Type B pancreatic cell (in vitro differentiated cells): Measurements from ENCODE around the gene PPRC1. TPM values are rescaled to one million over a fixed set of nuclear protein-coding genes. Genes with fewer than 3 reads are reported as not detected.
"Not testable (repeated sequence)": the region's sequence is repeated elsewhere in the genome, so short reads cannot be mapped to it uniquely, and the experiment has no call there.

ENCODE experiments used
- DNase-seq: peaks from one replicate; pipeline ENCODE4 v3.0.0; 2021; ENCODE audit warnings: mixed read lengths; ENCODE audit not compliant: unreplicated experiment; ENCODE audit errors: extremely low spot score
- H3K27ac Mint-ChIP-seq: 2 replicates; pipeline ENCODE4 v1.8.0; 2021; ENCODE audit warnings: mild to moderate bottlenecking, mixed read lengths
- H3K27me3 Mint-ChIP-seq: 2 replicates; pipeline ENCODE4 v1.8.0; 2021; ENCODE audit warnings: mixed read lengths
- H3K36me3 Mint-ChIP-seq: 2 replicates; pipeline ENCODE4 v1.8.0; 2021; ENCODE audit warnings: mixed read lengths
- H3K4me1 Mint-ChIP-seq: one replicate; pipeline ENCODE4 v1.8.0; 2021; ENCODE audit warnings: mixed read lengths; ENCODE audit not compliant: unreplicated experiment
- H3K4me3 Mint-ChIP-seq: 2 replicates; pipeline ENCODE4 v1.8.0; 2021; ENCODE audit warnings: mild to moderate bottlenecking, mixed read lengths
- H3K9me3 Mint-ChIP-seq: 2 replicates; pipeline ENCODE4 v1.8.0; 2021; ENCODE audit warnings: mixed read lengths
- total RNA-seq: library from RNA; stranded (reverse); gene quantifications from 2 replicates; pipeline ENCODE4 v1.2.1, GENCODE V29; 2021; ENCODE audit warnings: low replicate concordance
- TF ChIP-seq, protein P1 (sequence below): fragments of 200-600 bp; sonication (generic); conservative IDR thresholded peaks from 2 replicates; pipeline ENCODE4 v1.5.0; 2021; ENCODE audit warnings: antibody characterized with exemption, mild to moderate bottlenecking

The PPRC1 gene
- total RNA-seq, 1 donor from 2014 or later, result 51.6 TPM

GRCh38 chr10:102184606-102185005 lies 51.8 kb downstream of the PPRC1 start:
- DNase-seq, result no peak
- TF ChIP-seq, protein P1, sequence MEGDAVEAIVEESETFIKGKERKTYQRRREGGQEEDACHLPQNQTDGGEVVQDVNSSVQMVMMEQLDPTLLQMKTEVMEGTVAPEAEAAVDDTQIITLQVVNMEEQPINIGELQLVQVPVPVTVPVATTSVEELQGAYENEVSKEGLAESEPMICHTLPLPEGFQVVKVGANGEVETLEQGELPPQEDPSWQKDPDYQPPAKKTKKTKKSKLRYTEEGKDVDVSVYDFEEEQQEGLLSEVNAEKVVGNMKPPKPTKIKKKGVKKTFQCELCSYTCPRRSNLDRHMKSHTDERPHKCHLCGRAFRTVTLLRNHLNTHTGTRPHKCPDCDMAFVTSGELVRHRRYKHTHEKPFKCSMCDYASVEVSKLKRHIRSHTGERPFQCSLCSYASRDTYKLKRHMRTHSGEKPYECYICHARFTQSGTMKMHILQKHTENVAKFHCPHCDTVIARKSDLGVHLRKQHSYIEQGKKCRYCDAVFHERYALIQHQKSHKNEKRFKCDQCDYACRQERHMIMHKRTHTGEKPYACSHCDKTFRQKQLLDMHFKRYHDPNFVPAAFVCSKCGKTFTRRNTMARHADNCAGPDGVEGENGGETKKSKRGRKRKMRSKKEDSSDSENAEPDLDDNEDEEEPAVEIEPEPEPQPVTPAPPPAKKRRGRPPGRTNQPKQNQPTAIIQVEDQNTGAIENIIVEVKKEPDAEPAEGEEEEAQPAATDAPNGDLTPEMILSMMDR, result no peak
- Mint-ChIP-seq H3K27me3 (peaks cover 9% of the 10 kb centered on the region), H3K9me3 (peaks cover 14% of the 10 kb centered on the region), H3K4me3 (no peak overlapping the region), H3K36me3 (no peaks in the 10 kb centered on the region), H3K4me1 (no peaks in the 10 kb centered on the region), H3K27ac (no peak overlapping the region)

DNA sequence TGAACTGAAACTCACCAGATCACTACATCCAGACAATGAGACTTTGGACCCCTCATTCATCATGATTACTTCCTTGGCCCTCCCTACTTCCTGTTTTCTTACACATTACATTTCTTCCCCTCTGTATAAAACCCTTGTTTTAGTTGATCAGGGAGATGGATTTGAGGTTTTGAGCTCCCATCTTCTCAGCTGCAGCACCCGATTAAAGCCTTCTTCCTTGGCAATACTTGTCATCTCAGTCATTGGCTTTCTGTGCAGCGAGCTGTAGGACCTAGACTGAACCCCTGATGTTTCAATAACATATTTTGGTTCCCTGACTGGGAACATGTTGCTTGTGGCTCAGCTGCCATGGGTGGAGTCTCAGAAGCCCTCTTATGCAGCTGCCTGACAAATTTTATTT lies 52.4 kb downstream of the PPRC1 start:
- TF ChIP-seq, protein P1, result no peak
- H3K9me3 Mint-ChIP-seq, result peaks cover 14% of the 10 kb centered on the region
- no peak for DNase-seq
- H3K4me3 Mint-ChIP-seq, result no peak overlapping the region
- H3K27ac Mint-ChIP-seq, result no peak overlapping the region
- H3K27me3 Mint-ChIP-seq, result peaks cover 9% of the 10 kb centered on the region
- no peaks in the 10 kb centered on the region for H3K4me1 Mint-ChIP-seq
- H3K36me3 Mint-ChIP-seq, result no peaks in the 10 kb centered on the region

DNA sequence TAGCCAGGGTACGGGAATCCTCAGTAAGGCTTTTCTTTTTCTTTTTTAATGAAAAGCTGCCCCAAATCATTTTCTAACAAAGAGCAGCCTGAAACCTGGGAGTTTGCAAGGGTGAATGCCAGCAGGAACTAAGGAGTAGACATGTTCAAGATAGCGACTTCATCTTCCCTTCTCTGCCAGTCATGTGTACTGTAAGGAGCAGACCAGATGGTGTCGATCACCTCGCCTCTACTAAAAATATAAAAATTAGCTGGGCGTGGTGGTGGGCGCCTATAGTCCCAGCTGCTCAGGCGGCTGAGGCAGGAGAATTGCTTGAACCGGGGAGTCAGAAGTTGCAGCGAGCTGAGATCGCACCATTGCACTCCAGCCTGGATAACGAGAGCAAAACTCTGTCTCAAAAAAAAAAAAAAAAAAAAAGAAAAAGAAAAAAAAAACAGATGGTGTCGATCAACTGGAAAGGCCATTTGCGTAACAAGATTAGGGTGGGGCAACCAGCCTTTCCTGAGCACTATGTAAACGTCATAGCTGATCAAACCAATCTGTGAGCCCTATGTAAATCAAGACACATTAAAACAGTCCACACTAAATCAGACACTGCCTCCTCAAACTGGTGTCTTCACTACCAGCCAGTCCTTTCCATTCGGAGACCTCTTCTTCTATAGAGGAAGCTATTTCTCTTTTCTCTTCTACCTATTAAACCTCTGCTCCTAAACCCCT lies 53.1 kb downstream of the PPRC1 start:
- Mint-ChIP-seq H3K9me3 (peaks cover 14% of the 10 kb centered on the region), H3K36me3 (no peaks in the 10 kb centered on the region), H3K27ac (no peak overlapping the region), H3K27me3 (peaks cover 9% of the 10 kb centered on the region), H3K4me1 (no peaks in the 10 kb centered on the region), H3K4me3 (no peak overlapping the region)
- TF ChIP-seq, protein P1, result no peak
- DNase-seq, result no peak

GRCh38 chr10:102188298-102188940 lies 55.6 kb downstream of the PPRC1 start:
- TF ChIP-seq, protein P1, result no peak
- Mint-ChIP-seq H3K27me3 (peaks cover 9% of the 10 kb centered on the region), H3K4me1 (no peaks in the 10 kb centered on the region), H3K9me3 (peaks cover 14% of the 10 kb centered on the region), H3K36me3 (no peaks in the 10 kb centered on the region), H3K27ac (no peak overlapping the region), H3K4me3 (no peak overlapping the region)
- DNase-seq, result no peak

GRCh38 chr10:102188941-102189898 lies 56.4 kb downstream of the PPRC1 start:
- not testable (repeated sequence) for H3K27ac Mint-ChIP-seq, DNase-seq, H3K4me1 Mint-ChIP-seq, H3K4me3 Mint-ChIP-seq, H3K36me3 Mint-ChIP-seq, H3K27me3 Mint-ChIP-seq
- H3K9me3 Mint-ChIP-seq, result peaks cover 14% of the 10 kb centered on the region
